NCI-H1048 (cell line): ENCODE data around the gene NYNRIN.
"Not testable (repeated sequence)": the region's sequence is repeated elsewhere in the genome, so short reads cannot be mapped to it uniquely, and the experiment has no call there.

Experiments used
- DNase-seq: peaks from one replicate; lab custom pipeline; 2025; lab: John Stamatoyannopoulos, UW

NYNRIN gene

DNA sequence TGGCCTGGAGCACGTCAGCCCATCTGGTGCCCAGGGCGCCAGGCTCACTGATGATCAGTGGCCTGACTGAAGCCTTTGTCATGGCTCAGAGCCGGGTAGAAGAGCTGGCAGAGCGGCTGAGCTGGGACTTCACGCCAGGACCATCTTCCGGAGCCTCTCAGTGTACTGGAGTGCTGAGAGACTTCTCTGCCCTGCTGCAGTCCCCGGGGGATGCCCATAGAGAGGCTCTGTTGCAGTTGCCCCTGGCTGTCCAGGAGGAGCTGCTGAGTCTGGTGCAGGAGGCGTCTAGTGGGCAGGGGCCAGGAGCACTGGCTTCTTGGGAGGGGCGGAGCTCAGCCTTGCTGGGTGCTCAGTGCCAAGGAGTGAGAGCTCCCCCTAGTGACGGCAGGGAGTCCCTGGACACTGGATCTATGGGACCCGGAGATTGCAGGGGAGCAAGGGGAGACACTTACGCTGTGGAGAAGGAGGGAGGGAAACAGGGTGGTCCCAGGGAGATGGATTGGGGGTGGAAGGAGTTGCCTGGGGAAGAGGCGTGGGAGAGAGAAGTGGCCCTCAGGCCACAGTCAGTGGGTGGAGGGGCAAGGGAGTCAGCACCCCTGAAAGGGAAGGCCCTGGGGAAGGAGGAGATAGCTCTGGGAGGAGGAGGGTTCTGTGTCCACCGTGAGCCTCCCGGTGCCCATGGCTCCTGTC, 32.9 kb downstream of the NYNRIN start:
- peak; percentile 85 for DNase-seq

DNA sequence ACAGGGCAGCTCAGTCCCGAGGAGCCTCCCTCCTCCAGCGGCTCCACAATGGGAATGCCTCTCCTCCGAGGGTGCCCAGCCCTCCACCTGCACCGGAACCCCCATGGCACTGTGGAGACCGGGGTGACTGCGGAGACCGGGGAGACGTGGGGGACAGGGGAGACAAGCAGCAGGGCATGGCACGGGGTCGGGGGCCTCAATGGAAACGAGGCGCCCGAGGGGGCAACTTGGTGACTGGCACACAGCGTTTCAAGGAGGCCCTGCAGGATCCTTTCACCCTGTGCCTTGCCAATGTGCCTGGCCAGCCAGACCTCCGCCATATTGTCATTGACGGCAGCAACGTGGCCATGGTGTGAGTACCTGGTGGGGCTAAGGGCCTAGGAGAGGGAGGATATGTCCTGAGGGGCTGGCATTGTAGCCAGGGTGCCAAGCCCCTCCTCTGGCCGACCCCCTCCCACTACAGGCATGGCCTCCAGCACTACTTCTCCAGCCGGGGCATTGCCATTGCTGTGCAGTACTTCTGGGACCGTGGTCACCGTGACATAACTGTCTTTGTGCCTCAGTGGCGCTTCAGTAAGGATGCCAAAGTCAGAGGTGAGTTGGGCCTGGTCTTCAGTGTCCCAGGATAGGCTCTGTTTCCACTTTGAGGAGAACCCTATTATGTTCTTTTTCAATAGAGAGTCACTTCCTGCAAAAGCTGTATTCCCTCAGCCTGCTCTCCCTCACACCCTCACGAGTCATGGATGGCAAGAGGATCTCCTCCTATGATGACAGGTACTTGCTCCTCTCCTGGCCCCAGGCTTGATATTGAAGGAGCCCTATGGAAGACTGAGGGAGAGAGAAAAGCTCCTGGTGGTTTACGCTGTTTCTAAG, 33.7 kb downstream of the NYNRIN start:
- DNase-seq: no peak

GRCh38 chr14:24434036-24434435, 35.2 kb downstream of the NYNRIN start:
- no peak for DNase-seq

GRCh38 chr14:24434676-24435075, 35.9 kb downstream of the NYNRIN start:
- DNase-seq: no peak

- DNase-seq: no peak
These were observed 36.5 kb downstream of the NYNRIN start for GRCh38 chr14:24435192-24435810.

GRCh38 chr14:24435998-24436354, 37.2 kb downstream of the NYNRIN start:
- DNase-seq: no peak

DNA sequence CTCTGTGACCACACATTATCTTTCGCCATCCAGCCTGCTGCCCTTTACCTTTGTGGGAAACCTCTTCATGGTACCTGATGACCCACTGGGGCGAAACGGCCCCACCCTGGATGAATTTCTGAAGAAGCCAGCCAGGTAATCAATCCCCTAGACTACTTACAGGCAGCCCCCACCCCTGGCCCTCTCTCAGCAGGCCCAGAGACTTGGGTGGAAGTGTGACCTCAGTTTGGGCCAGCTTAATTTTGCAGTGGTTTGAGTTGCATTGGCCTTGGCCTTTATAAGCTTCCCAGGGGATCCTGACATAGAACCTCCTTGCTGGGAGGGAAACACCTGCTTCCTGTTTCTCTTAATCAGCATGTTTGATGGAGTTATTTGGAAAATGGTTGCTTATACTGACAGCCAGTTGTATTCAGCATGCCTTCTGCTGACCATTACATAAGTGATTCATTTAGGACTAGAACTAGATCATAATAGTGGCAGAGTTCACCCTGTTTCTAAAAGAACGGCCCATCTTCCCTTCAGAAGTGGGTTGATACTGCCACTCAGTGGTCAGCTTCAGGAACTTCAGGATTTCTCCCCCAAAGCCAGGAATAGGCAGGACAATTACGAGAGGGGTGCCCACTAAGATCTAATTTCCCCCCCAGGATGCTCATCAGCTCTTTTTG, 37.7 kb downstream of the NYNRIN start:
- DNase-seq: no peak

DNA sequence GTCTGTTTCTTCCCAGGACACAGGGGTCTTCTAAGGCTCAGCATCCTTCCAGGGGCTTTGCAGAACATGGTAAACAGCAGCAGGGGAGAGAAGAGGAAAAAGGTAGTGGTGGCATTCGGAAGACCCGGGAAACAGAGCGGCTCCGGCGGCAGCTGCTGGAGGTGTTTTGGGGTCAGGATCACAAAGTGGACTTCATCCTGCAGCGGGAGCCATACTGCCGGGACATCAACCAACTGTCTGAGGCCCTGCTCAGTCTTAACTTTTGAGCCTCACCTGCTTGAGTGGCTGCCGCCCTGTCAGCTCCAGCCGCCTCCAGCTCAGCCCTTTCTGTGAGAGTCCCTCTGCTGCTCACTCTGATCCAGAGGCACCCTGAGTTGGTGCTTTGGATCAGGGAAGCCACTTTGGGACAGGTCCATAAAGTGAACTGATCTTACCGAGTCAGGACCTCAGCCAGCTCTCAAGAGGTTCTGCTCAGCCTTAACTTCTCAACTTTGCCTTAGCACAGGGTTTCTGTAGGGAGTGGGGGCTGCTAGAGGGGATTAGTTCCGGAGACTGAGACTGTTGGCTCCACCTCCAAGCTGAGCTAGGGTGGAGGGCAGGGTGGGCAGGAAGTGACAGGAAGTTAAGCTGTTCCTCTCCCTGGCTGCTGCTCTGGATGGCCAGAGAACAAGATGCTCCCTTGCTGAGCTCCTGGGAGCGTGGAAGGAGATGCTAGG, 38.4 kb downstream of the NYNRIN start:
- no peak for DNase-seq

DNA sequence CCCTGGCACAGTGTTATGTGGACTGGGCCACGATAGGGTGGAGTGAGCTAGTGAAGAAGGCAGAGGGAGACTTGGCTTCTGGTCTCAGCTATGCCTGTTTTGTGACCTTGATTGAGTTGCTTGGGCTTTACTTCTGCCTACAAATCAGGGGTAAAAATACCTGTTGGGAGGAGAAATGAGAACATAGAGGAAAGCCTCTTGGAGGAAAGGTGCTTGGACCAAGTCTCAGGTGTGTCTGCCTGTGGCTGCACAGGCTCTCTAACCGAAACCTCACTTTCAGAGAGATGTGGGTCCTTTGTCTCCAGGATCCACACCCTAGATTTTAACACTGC, 38.9 kb downstream of the NYNRIN start:
- DNase-seq: no peak

DNA sequence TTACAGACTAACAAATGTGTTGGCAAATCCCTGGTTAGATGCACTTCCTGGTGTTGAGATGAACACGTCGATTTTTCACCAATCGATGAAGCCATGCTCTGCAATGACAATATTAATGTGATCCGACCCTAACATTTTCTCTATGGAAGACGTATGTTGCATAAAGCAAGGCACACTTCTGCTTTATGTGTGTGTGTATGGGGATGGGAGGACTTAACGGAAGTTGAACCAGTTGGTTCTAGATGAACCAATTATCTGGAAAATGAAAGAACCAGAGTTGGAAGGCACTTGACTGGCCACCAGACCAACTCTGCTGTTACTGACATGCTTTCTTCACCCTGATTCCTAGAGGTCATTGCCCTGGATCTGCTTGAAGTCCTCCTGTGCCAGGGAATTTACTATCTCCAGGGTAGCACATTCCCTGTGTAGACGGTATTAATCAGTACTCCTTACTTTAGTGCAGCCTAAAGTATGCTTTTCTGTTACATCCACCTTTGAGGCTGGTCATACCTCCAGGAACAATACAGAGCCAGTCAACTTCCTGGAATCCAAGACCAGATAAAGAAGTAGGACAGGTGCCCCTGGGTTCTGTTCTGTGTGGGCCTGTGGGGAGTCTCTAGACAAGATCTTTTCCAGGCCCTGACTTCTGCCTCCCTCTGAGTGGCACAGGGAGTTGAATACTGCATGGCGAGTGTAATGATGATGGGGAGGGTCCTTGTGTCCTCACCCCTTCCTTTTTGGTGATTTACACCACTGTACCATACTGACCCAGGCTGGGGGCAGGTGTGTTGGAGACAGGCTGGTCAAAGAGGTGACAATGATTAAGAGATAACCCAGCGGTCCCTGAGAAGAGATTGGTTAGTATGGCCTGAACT, 39.7 kb downstream of the NYNRIN start:
- no peak for DNase-seq

- DNase-seq: no peak
These were observed 40.5 kb downstream of the NYNRIN start for GRCh38 chr14:24439257-24439656.

DNA sequence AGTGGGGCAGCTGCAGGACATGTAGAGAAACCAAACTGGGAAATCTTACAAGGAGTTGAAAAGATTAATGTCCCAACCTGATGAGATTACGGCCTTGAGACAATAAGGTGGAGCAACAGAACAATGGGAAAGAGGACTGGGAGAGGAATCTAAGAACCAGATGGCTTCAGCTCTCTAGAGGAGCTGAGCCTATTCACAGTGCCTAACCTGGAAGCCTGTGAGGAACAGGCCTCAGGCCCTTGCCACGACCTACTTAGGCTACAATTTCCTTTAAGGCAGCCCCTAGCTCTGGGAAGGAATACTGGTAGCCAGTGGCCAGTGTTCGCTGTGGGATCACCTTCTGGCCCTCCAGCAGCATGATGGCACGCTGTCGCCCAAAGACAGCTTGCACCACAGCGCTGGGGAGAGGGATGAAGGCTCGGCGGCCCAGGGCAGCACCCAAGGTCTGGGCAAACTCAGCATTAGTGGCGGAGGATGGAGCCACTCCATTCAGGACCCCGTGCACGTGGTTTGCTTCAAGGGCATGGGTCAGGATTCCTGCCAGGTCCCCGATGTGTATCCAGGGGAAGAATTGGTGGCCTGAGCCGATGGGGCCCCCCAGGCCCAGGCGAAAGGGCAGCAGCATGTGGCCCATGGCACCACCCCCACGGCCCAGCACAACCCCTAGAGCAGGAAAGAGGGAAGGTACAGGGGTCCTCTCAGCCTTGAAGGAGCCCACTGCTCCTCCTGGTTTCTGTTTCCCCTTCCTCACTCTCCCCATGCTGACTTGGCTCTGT, 41.2 kb downstream of the NYNRIN start:
- DNase-seq: no peak

DNA sequence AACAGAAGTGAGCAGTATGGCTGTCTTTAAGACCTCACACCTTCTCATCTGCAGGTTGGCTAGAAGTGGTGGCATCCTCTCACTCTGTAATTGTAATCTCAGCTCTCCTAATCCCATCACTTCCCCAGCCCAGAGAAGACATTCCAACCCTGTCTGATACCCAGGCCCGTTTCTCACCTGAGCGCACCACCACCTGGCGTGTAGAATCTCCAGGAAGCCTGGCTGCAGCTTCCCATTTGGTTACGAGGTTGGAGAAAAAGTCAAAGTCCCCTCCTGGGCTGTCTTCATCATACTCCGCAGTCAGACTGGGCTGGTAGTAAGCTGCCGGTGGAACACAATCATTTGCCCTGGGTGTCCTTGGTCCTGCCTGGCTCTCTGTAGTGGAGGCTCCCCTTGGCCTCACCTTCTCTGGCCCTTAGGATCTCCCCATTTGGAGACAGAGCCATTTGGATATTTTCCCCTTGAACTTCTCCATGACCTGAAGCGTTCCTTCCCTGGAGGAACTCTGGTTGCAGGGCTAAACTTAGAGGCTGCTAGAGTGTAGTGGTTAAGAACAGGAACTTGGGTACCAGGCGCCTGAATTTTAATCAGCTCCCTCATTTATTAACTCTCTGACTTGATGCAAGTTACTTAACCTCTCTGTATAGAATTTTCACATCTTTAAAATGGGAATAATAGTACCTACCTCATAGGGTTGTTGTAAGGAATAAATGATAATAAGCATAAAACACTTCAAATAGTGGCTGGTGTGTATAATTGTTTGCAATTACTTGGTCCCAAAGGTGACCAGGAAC, 42.0 kb downstream of the NYNRIN start:
- no peak for DNase-seq

GRCh38 chr14:24441485-24441884, 42.7 kb downstream of the NYNRIN start:
- DNase-seq: no peak

DNA sequence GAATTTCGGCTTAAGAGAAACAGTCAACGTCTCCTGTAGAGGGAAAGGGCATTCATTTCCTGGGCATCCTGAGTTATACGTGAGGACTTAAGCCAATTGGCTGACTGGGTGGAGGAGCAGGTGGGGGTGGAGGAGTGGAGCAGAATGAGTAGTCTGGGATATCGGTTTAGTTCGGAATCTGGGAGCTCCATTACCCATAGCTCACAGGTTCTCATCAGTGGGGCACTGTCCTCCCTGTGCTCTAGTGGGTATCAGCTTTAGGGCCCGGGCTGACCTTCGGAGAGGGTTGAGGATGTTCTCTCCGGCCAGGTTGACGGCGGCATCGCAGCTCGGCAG, 43.1 kb downstream of the NYNRIN start:
- no peak for DNase-seq

- peak; percentile 98 for DNase-seq
These were observed 43.6 kb downstream of the NYNRIN start, which contains the start of gene SDR39U1 for GRCh38 chr14:24442240-24443052. TSS of gene SDR39U1 (minus strand) at chr14:24442776. CDS start at chr14:24442769, 7 bp downstream.

DNA sequence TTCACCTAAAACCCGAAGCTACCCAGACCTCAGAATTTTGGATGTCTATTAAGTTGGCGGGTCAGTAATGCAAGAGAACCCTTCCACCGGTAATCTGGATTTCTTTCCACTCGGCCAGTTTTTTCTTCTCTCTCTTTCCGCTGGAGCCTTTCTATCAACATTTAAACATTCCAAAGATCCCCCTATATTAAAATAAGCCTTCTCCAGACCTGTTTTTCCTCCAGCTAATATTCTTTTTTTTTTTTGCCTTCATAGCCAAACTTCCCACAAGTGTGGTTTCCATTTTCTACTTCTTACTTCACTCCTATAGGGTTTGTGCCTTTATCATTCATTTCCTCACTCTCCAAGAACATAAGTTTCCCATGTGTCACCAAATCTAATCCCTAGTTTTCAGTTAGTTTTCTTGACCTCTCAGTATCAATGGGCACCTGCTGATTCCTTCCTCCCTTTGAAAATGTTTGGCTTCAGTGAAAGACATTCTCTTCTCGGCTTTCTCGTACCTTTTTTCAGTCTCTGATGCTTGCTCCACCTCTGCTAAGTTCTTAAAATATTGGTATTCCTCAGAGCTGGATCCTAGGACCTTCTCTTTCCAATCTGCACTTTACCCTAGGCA, 44.4 kb downstream of the NYNRIN start:
- no peak for DNase-seq

DNA sequence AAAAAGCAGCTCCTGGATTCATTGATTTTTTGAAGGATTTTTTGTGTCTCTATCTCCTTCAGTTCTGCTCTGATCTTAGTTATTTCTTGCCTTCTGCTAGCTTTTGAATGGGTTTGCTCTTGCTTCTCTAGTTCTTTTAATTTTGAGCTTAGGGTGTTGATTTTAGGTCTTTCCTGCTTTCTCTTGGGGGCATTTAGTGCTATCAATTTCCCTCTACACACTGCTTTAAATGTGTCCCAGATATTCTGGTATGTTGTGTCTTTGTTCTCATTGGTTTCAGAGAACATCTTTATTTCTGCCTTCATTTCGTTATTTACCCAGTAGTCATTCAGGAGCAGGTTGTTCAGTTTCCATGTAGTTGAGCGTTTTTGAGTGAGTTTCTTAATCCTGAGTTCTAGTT, 52.0 kb downstream of the NYNRIN start:
- DNase-seq: not testable (repeated sequence)
